H1 (cell line): ENCODE measurements around the gene TEAD1.

Source experiments
- CHD2 ChIP-seq: IDR thresholded peaks from 2 replicates; pipeline ENCODE4 v1.6.1; 2012; ENCODE audit warnings: low read length, improper control_type of control experiment
- CHD7 ChIP-seq: fragments of 300-600 bp; sonication (generic); IDR thresholded peaks from 2 replicates; pipeline ENCODE4 v1.7.1; 2012; ENCODE audit warnings: low read length, moderate library complexity, mild to moderate bottlenecking, inconsistent platforms; ENCODE audit not compliant: insufficient replicate concordance
- CREB1 ChIP-seq: IDR thresholded peaks from 2 replicates; pipeline ENCODE4 v1.6.1; 2012; ENCODE audit warnings: inconsistent platforms
- CTBP2 ChIP-seq: IDR thresholded peaks from 2 replicates; pipeline ENCODE4 v1.7.0; 2011; ENCODE audit warnings: borderline replicate concordance, mild to moderate bottlenecking, moderate library complexity, mixed read lengths, low read length; ENCODE audit not compliant: insufficient read depth, insufficient read length
- CTCF ChIP-seq, 3 experiments: IDR thresholded peaks; 1 replicate in 2 of 3; 2 replicates in 1 of 3; pipeline versions ENCODE4 v1.5.1 to v1.6.1; 2011; ENCODE audit warnings: low read length in 3 of 3, mild to moderate bottlenecking in 3 of 3, inconsistent platforms in 2 of 3, low read depth in 1 of 3, moderate library complexity in 1 of 3; ENCODE audit not compliant: insufficient read depth in 1 of 3; ENCODE audit errors: control extremely low read depth in 1 of 3
- MAX ChIP-seq: IDR thresholded peaks from 2 replicates; pipeline ENCODE4 v1.6.1; 2012; ENCODE audit warnings: inconsistent platforms
- POLR2A ChIP-seq, 2 experiments: IDR thresholded peaks; 1 replicate in 1 of 2; 2 replicates in 1 of 2; pipeline ENCODE4 v1.6.1; 2011; ENCODE audit warnings: low read depth in 2 of 2, low read length in 2 of 2, mild to moderate bottlenecking in 2 of 2; ENCODE audit errors: control extremely low read depth in 1 of 2
- POLR2AphosphoS5 ChIP-seq: IDR thresholded peaks from 2 replicates; pipeline ENCODE4 v1.6.1; 2011; ENCODE audit warnings: low read depth, low read length
- RFX5 ChIP-seq: IDR thresholded peaks from 2 replicates; pipeline ENCODE4 v1.6.1; 2011; ENCODE audit warnings: low read depth, low read length, improper control_type of control experiment, borderline replicate concordance
- RNF2 ChIP-seq: fragments of 200-900, 300-1000 bp; sonication (generic); IDR thresholded peaks from 2 replicates; pipeline ENCODE4 v1.7.1; 2016; ENCODE audit warnings: borderline replicate concordance, low read depth, mild to moderate bottlenecking, antibody characterized with exemption, low read length; ENCODE audit not compliant: poor library complexity, severe bottlenecking; ENCODE audit errors: missing control alignments
- SIN3A ChIP-seq, 2 experiments: IDR thresholded peaks in 1 of 2; conservative IDR thresholded peaks in 1 of 2; 2 replicates each; pipeline ENCODE4 v1.6.1; 2011 to 2012; ENCODE audit warnings: low read length in 2 of 2, improper control_type of control experiment in 1 of 2, low read depth in 1 of 2, mild to moderate bottlenecking in 1 of 2
- SP1 ChIP-seq: IDR thresholded peaks from 2 replicates; pipeline ENCODE4 v1.6.1; 2011; ENCODE audit warnings: low read depth, low read length
- SP2 ChIP-seq: IDR thresholded peaks from 2 replicates; pipeline ENCODE4 v1.6.1; 2012; ENCODE audit warnings: mild to moderate bottlenecking, low read length, inconsistent platforms
- TCF12 ChIP-seq: IDR thresholded peaks from 2 replicates; pipeline ENCODE4 v1.6.1; 2011; ENCODE audit warnings: low read depth, mild to moderate bottlenecking, low read length

GRCh38 chr11:12827929-12828812 is 153.9 kb downstream of the TEAD1 start:
- TF ChIP-seq CTCF (IDR thresholded peaks at IDR 0.05; ENCODE audit: control extremely low read depth in 1 of 3, insufficient read depth in 1 of 3, low read depth in 1 of 3, low read length in 3 of 3) (no peak), CREB1 (no peak), POLR2A (IDR thresholded peaks at IDR 0.05; ENCODE audit: control extremely low read depth in 1 of 2, low read depth in 2 of 2, low read length in 2 of 2) (peak in 1 of 2 experiments; percentile 68; a peak in 2 of 3 replicates), CTBP2 (no peak), POLR2AphosphoS5 (0 out of 2 replicates have a peak, but pooled peaks have one; percentile 26), RNF2 (no peak), MAX (peak; percentile 23; the same call in 1 of the 2 replicates), CHD7 (no peak), RFX5 (no peak), TCF12 (no peak), CHD2 (no peak), SIN3A (conservative IDR thresholded peaks at IDR 0.05 in 1 of 2, IDR thresholded peaks at IDR 0.05 in 1 of 2; ENCODE audit: low read depth in 1 of 2, low read length in 2 of 2) (no peak), SP2 (no peak), SP1 (0 out of 2 replicates have a peak, but pooled peaks have one; percentile 22)
